HepG2 (cell line): Measurements from ENCODE around the gene CD300LF. TPM values are rescaled to one million over a fixed set of nuclear protein-coding genes. Genes with fewer than 3 reads are reported as not detected.

ENCODE experiments used
- ATAC-seq: fragments of 200-7000 bp; cut with Tn5 transposase; 3 replicates; pipeline ENCODE4 v1.9.1; 2020; ENCODE audit warnings: mild to moderate bottlenecking, moderate library complexity
- BruUV-seq: library from RNA; stranded (reverse); fragments of 400-500 nt; replicated peaks from 2 replicates; lab custom pipeline; 2021; lab: Mats Ljungman, UMichigan
- CTCF ChIA-PET: fragments of 300-600 bp; formaldehyde crosslinking; extraction: SDS; loops from one replicate; lab custom pipeline; 2021; ENCODE audit warnings: low total read pairs, inconsistent platforms, low intra/inter-chr PET ratio; lab: Yijun Ruan, JAX
- POLR2A ChIA-PET: fragments of 350-600 bp; sonication (Branson Sonifier 250); formaldehyde crosslinking; loops from one replicate; lab custom pipeline; 2020; ENCODE audit warnings: antibody characterized with exemption, inconsistent platforms; lab: Yijun Ruan, JAX
- DNase-seq: peaks from one replicate; pipeline ENCODE4 v3.0.0-alpha.2; 2015; ENCODE audit warnings: low spot score
- FAIRE-seq: peaks from 3 replicates; lab custom pipeline; 2011; peaks lifted over from hg19 to GRCh38; lab: Jason Lieb, UNC
- H2AFZ ChIP-seq: one replicate; pipeline ENCODE4 v1.6.1; 2011; ENCODE audit warnings: low read length, inconsistent platforms
- H3K27ac ChIP-seq: fragments of 300-600 bp; 3 replicates; pipeline ENCODE4 v1.8.0; 2011; ENCODE audit warnings: mixed run types, mild to moderate bottlenecking, mixed read lengths, low read length, inconsistent platforms; ENCODE audit not compliant: insufficient read depth; ENCODE audit errors: extremely low read length
- H3K27me3 ChIP-seq, 2 experiments: fragments of 200-600 bp in 1 of 2; 2 replicates in 1 of 2; 3 replicates in 1 of 2; pipeline versions ENCODE4 v1.6.0 to v1.8.0; 2011; ENCODE audit warnings: low read length in 2 of 2, mild to moderate bottlenecking in 2 of 2, moderate library complexity in 2 of 2, inconsistent platforms in 1 of 2; ENCODE audit not compliant: insufficient read depth in 2 of 2, control insufficient read depth in 1 of 2
- H3K36me3 ChIP-seq, 2 experiments: fragments of 200-600 bp in 1 of 2; replicated peaks in 1 of 2; 2 replicates in 1 of 2; 3 replicates in 1 of 2; pipeline versions ENCODE4 v1.5.1 to v1.8.0; 2011; ENCODE audit warnings: low read length in 2 of 2, inconsistent platforms in 1 of 2; ENCODE audit not compliant: insufficient read depth in 2 of 2, control insufficient read depth in 1 of 2
- H3K4me1 ChIP-seq: 2 replicates; pipeline ENCODE4 v1.5.1; 2012; ENCODE audit warnings: low read length, inconsistent platforms; ENCODE audit not compliant: insufficient read depth
- H3K4me2 ChIP-seq: 2 replicates; pipeline ENCODE4 v1.6.0; 2011; ENCODE audit warnings: low read depth, low read length, inconsistent platforms
- H3K4me3 ChIP-seq, 3 experiments: fragments of 200-600 bp in 1 of 3; sonication (generic), shearing (Covaris generic) in 1 of 3; replicated peaks in 1 of 3; 2 replicates each; pipeline ENCODE4 v1.5.1; 2011 to 2016; ENCODE audit warnings: low read length in 3 of 3, inconsistent platforms in 2 of 3, low read depth in 2 of 3, mild to moderate bottlenecking in 2 of 3, control low read depth in 1 of 3, mixed read lengths in 1 of 3; ENCODE audit not compliant: insufficient read depth in 1 of 3
- H3K79me2 ChIP-seq: one replicate; pipeline ENCODE4 v1.6.1; 2011; ENCODE audit warnings: low read length, inconsistent platforms; ENCODE audit not compliant: insufficient read depth
- H3K9ac ChIP-seq: 2 replicates; pipeline ENCODE4 v1.6.0; 2011; ENCODE audit warnings: mild to moderate bottlenecking, low read depth, low read length, inconsistent platforms; ENCODE audit not compliant: insufficient read depth
- H3K9me3 ChIP-seq: 2 replicates; pipeline ENCODE4 v1.5.1; 2012; ENCODE audit warnings: mild to moderate bottlenecking, low read length
- H4K20me1 ChIP-seq: 2 replicates; pipeline ENCODE4 v1.6.0; 2011; ENCODE audit warnings: inconsistent platforms, mild to moderate bottlenecking, low read length, moderate library complexity; ENCODE audit not compliant: insufficient read depth
- KAT8 ChIP-seq: IDR thresholded peaks from 2 replicates; pipeline ENCODE4 v1.6.1; 2016; ENCODE audit warnings: missing genetic modification reagents, missing compliant biosample characterization
- RBM39 ChIP-seq: fragments of 200-400 bp; formaldehyde crosslinking; IDR thresholded peaks from one replicate; pipeline ENCODE4 v1.6.1; 2018; ENCODE audit warnings: antibody characterized with exemption, mild to moderate bottlenecking, low read depth, low read length; ENCODE audit not compliant: poor library complexity, severe bottlenecking
- ZNF138 ChIP-seq: sonication (generic); formaldehyde crosslinking; IDR thresholded peaks from 2 replicates; pipeline ENCODE4 v1.5.0; 2020; ENCODE audit warnings: mild to moderate bottlenecking, low read depth, missing genetic modification reagents
- ZNF260 ChIP-seq: sonication (generic); formaldehyde crosslinking; IDR thresholded peaks from 2 replicates; pipeline ENCODE4 v1.4.0; 2020; ENCODE audit warnings: missing genetic modification reagents, low read depth, mild to moderate bottlenecking, borderline replicate concordance
- WGBS: methylation state at CpG from one replicate; pipeline ENCODE4 v1.1.6; 2017; ENCODE audit warnings: low lambda C conversion rate; 5-methylcytosine and 5-hydroxymethylcytosine counted together
- in situ Hi-C: cut with HindIII; loops from 2 replicates; pipeline ENCODE4 v1.10.0; 2017; ENCODE audit warnings: low pct_unique_long_range_greater_than_20kb; ENCODE audit not compliant: extremely low pct_ligation_motif_present
- intact Hi-C: fragments of 100-400 bp; cut with micrococcal nuclease; formaldehyde crosslinking; loops from one replicate; pipeline ENCODE4 v1.10.0; 2022; ENCODE audit not compliant: unreplicated experiment
- polyA plus RNA-seq, 8 experiments: library from polyadenylated mRNA; depleted of rRNA in 3 of 8; stranded (reverse) in 7 of 8; unstranded in 1 of 8; fragments of >200 nt; fragmentation: Illumina TruSeq in 4 of 8; extraction: Trizol in 4 of 8; gene quantifications; 2 replicates each; pipeline versions ENCODE4 v1.2.1 to v1.2.3, GENCODE V29; 2011 to 2016; ENCODE audit warnings: low read depth in 4 of 8, missing spikeins in 1 of 8, mixed read lengths in 1 of 8; ENCODE audit not compliant: insufficient read depth in 1 of 8
- total RNA-seq, 5 experiments: library from RNA; depleted of rRNA; stranded (reverse); fragments of >200 nt; fragmentation: Illumina TruSeq; extraction: Trizol; gene quantifications; 2 replicates each; pipeline ENCODE4 v1.2.3, GENCODE V29; 2016; ENCODE audit warnings: low read depth in 1 of 5
- TF ChIP-seq, protein P1 (sequence below): sonication (generic); formaldehyde crosslinking; IDR thresholded peaks from 2 replicates; pipeline ENCODE4 v1.5.0; 2020; ENCODE audit warnings: missing genetic modification reagents
- TF ChIP-seq, protein P2 (sequence below): sonication (generic); formaldehyde crosslinking; IDR thresholded peaks from 2 replicates; pipeline ENCODE4 v1.8.1; 2023; ENCODE audit warnings: mild to moderate bottlenecking, missing genetic modification reagents
- TF ChIP-seq, protein P3 (sequence below): sonication (generic); formaldehyde crosslinking; IDR thresholded peaks from 2 replicates; pipeline ENCODE4 v1.8.1; 2023; ENCODE audit warnings: mild to moderate bottlenecking, moderate library complexity, missing genetic modification reagents
- TF ChIP-seq, protein P4 (sequence below): sonication (generic); formaldehyde crosslinking; IDR thresholded peaks from 2 replicates; pipeline ENCODE4 v1.8.1; 2023; ENCODE audit warnings: mild to moderate bottlenecking, inconsistent platforms, moderate library complexity, missing genetic modification reagents, borderline replicate concordance
- TF ChIP-seq, protein P5 (sequence below): sonication (generic); formaldehyde crosslinking; IDR thresholded peaks from 2 replicates; pipeline ENCODE4 v1.4.0; 2020; ENCODE audit warnings: missing genetic modification reagents
- TF ChIP-seq, protein P6 (sequence below), 2 experiments: sonication (generic) in 1 of 2; formaldehyde crosslinking in 1 of 2; IDR thresholded peaks; 2 replicates each; pipeline versions ENCODE4 v1.4.0 to v1.6.1; 2018 to 2020; ENCODE audit warnings: missing genetic modification reagents in 2 of 2, borderline replicate concordance in 1 of 2, low read depth in 1 of 2, mild to moderate bottlenecking in 1 of 2, missing biosample characterization in 1 of 2

The CD300LF gene
- total and polyA plus RNA-seq, 2 of the 13 experiments (the other 11 are each of a cell fraction or from before 2014, with no cell fraction given), result not detected

DNA sequence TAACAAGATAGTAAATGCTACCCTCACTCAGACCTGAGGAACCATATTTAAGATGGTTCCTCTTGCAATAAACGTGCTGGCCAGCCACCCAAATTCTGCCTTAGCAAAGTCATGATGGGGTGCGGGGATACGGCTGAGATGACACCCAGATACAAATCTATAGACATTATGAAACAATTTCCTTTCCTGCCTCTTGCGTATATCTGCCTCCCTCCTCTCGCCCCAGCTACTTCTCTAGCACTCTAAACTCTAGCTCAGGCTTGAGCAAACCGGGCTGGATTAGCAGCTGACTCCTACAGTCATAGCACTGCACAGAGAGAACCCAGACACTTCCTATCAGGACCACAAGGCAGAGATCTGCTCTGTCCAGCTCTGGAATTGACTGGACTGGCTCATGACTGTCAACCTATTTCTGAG lies 22.3 kb downstream of the CD300LF start (continued):
- TF ChIP-seq, protein P1, sequence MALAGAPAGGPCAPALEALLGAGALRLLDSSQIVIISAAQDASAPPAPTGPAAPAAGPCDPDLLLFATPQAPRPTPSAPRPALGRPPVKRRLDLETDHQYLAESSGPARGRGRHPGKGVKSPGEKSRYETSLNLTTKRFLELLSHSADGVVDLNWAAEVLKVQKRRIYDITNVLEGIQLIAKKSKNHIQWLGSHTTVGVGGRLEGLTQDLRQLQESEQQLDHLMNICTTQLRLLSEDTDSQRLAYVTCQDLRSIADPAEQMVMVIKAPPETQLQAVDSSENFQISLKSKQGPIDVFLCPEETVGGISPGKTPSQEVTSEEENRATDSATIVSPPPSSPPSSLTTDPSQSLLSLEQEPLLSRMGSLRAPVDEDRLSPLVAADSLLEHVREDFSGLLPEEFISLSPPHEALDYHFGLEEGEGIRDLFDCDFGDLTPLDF (CRISPR knock-in tag), result no peak
- TF ChIP-seq, protein P2, sequence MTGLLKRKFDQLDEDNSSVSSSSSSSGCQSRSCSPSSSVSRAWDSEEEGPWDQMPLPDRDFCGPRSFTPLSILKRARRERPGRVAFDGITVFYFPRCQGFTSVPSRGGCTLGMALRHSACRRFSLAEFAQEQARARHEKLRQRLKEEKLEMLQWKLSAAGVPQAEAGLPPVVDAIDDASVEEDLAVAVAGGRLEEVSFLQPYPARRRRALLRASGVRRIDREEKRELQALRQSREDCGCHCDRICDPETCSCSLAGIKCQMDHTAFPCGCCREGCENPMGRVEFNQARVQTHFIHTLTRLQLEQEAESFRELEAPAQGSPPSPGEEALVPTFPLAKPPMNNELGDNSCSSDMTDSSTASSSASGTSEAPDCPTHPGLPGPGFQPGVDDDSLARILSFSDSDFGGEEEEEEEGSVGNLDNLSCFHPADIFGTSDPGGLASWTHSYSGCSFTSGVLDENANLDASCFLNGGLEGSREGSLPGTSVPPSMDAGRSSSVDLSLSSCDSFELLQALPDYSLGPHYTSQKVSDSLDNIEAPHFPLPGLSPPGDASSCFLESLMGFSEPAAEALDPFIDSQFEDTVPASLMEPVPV (CRISPR knock-in tag), result no peak

DNA sequence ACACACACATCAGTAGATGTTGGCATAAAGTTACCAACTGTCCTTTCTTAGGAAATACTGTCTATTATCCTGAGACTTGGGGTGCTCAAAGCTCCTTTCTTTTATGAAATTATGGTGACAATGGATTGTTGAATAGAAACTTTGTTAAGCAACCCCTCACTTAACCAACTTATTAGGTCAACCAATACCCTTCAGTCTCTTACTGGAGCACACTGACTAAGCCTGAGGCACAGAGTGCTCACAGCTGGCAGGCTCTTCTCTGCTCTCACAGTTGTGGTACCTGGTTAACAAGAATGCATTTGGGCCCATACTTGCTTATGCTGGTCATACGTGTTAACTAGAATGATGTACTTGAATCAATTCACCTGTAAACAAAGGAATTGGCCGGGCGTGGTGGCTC lies 24.8 kb downstream of the CD300LF start:
- Histone ChIP-seq H3K4me1 (no peaks in the 10 kb centered on the region), H3K4me2 (no peak overlapping the region), H3K9ac (no peak overlapping the region), H3K79me2 (no peaks in the 10 kb centered on the region), H4K20me1 (no peaks in the 10 kb centered on the region), H3K27ac (no peak overlapping the region), H2AFZ (no peak overlapping the region), H3K27me3 (peaks cover 0 to 47% of the 10 kb centered on the region in 2 experiments; a peak in 4 of 5 replicates), H3K4me3 (no peak overlapping the region), H3K9me3 (no peaks in the 10 kb centered on the region), H3K36me3 (no peaks in the 10 kb centered on the region)
- CTCF ChIA-PET, result no interaction called here
- DNase-seq (no peak), FAIRE-seq (no peak), ATAC-seq (no peak)
- WGBS, result 25% methylated on average over 3 of the region's 3 CpGs
- no TSS peak for BruUV-seq
- intact Hi-C loops (no loop called here), in situ Hi-C loops (no loop called here)
- POLR2A ChIA-PET, result no interaction called here
- TF ChIP-seq, protein P3, sequence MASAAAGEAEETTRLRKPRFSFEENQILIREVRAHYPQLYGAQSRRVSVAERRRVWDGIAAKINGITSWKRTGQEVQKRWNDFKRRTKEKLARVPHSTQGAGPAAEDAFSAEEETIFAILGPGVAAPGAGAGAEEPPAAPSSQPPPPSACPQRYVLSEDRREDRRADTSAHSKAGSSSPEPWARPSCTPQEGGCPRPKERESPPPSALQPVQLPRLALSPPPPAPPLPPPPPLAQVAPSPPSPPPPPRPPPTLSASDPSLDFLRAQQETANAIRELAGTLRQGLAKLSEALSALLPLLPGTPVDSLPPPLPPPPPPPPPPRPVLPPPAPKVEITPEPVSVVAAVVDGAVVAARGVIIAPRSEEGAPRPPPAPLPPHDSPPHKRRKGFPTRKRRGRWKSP (CRISPR knock-in tag), result no peak
- TF ChIP-seq, protein P4, sequence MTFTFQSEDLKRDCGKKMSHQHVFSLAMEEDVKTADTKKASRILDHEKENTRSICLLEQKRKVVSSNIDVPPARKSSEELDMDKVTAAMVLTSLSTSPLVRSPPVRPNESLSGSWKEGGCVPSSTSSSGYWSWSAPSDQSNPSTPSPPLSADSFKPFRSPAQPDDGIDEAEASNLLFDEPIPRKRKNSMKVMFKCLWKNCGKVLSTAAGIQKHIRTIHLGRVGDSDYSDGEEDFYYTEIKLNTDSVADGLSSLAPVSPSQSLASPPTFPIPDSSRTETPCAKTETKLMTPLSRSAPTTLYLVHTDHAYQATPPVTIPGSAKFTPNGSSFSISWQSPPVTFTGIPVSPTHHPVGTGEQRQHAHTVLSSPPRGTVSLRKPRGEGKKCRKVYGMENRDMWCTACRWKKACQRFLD (CRISPR knock-in tag), result no peak
- TF ChIP-seq ZNF138 (CRISPR knock-in tag) (no peak), ZNF260 (CRISPR knock-in tag) (no peak), RBM39 (no peak), KAT8 (CRISPR knock-in tag) (no peak)
- TF ChIP-seq, protein P5, sequence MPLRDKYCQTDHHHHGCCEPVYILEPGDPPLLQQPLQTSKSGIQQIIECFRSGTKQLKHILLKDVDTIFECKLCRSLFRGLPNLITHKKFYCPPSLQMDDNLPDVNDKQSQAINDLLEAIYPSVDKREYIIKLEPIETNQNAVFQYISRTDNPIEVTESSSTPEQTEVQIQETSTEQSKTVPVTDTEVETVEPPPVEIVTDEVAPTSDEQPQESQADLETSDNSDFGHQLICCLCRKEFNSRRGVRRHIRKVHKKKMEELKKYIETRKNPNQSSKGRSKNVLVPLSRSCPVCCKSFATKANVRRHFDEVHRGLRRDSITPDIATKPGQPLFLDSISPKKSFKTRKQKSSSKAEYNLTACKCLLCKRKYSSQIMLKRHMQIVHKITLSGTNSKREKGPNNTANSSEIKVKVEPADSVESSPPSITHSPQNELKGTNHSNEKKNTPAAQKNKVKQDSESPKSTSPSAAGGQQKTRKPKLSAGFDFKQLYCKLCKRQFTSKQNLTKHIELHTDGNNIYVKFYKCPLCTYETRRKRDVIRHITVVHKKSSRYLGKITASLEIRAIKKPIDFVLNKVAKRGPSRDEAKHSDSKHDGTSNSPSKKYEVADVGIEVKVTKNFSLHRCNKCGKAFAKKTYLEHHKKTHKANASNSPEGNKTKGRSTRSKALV, result no peak
- TF ChIP-seq, protein P6, sequence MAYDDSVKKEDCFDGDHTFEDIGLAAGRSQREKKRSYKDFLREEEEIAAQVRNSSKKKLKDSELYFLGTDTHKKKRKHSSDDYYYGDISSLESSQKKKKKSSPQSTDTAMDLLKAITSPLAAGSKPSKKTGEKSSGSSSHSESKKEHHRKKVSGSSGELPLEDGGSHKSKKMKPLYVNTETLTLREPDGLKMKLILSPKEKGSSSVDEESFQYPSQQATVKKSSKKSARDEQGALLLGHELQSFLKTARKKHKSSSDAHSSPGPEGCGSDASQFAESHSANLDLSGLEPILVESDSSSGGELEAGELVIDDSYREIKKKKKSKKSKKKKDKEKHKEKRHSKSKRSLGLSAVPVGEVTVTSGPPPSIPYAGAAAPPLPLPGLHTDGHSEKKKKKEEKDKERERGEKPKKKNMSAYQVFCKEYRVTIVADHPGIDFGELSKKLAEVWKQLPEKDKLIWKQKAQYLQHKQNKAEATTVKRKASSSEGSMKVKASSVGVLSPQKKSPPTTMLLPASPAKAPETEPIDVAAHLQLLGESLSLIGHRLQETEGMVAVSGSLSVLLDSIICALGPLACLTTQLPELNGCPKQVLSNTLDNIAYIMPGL (CRISPR knock-in tag; IDR thresholded peaks at IDR 0.05; ENCODE audit: borderline replicate concordance in 1 of 2, low read depth in 1 of 2), result no peak
